Activated CD8-positive, alpha-beta memory T cell treated with anti-CD3 and anti-CD28 coated beads, Interleukin-2, amount 50 U/mL, for 4 hours (primary cell): ENCODE data around the gene GSE1.

ENCODE experiments used
- DNase-seq: peaks from one replicate; pipeline ENCODE4 v3.0.0-alpha.2; 2020

GSE1 gene

DNA sequence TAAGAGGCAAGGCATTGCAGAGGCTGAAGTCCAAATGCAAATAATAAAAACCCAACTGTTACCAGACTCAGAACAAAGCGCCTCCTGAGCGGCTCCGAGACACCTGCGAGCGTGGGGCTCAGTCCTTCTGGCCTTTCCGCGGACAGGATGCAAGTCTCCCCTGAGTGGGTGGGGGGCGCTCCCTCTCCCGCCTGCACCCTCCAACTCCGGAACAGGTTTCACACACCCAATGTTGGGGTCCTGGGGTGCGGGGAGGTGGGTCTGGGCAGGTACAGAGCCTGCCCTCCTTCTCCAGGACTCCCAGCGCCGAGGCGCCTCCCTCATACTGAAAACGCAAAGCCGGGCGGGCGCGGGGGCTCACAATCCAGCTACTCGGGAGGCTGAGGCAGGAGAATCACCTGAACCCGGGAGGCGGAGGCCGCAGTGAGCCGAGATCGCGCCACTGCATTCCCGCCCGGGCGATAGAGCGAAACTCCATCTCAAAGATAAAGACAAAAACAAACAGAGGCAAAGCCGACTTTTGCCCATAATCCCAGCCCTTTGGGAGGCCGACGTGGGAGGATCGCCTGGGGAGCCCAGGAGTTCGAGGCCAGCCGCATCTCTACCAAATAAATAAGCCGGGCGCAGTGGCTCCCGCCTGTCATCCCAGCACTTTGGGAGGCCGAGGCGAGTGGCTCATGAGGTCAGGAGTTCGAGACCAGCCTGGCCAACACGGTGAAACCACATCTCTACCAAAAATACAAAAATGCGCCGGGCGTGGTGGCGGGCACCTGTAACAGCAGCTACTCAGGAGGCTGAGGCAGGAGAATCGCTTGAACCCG is 74.7 kb downstream of the GSE1 start:
- DNase-seq = no peak

DNA sequence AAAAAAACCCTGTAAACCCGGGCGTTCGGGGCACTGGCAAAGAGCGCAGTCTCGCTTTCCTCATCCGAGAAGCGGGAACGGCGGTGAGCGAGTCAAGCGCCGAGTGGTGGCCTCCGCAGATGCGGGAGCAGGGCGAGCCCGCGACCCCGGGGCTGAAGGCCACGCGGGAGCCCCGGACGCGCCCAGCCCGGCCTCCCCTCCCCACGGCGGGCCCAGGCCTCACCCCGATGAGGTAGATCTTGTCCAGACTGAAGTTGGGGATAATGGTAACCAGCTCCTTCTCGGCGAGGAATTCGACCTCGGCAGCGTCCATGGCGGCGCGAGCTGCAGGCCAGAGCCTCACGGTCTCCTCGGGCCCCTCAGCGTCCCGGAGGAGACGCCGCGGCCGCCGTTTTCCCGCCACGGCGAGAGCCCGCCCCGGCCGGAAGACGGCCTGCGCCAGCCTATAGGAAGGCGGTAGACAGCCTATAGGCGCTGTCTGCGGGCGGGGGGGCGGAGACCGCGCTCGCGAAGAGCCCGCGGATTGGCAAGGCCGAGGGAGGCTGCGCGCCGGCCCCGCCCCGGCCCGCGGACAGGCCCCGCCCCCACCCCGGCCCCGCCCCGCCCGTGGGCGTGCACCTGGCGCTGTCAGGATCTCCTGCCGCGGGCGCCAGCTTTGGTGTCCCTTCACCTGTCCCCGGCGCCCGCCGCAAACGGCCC is 75.6 kb downstream of the GSE1 start, which contains the start of gene GINS2:
Gene GINS2 (minus strand): TSS at position 369 of the 699 bp plus-strand sequence. CDS start 56 bp downstream, at position 313.
- DNase-seq = peak; percentile 89

DNA sequence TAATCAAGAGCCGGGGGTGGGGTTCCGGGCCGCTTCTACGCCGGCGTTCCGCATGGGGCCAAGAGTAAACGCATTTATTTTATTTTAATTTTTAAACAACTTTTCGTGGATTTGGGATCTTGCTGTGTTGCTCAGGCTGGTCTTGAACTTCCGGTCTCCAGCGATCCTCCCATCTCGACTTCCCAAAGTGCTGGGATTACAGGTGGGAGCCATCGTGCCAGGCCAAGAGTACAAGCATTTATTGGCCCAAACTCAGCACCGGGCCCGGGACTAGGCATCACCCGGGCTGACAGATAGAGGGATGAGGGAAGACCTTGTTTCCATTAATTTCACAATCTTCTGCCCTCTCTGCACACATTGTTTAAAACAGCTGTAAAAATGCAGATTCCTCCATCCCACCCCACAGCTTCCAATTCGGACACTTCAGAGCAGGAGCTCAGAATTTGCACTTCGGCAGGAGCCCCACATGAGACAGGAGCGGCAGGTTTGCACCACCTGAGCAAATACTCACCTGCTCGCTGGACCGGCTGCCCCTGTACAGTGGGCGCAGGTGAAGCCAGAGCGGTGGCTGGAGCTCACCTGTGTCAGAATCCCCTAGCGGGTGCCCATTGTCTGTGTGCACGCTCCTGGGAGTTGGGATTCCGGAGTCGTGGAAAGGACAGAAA is 76.3 kb downstream of the GSE1 start:
- DNase-seq = no peak

DNA sequence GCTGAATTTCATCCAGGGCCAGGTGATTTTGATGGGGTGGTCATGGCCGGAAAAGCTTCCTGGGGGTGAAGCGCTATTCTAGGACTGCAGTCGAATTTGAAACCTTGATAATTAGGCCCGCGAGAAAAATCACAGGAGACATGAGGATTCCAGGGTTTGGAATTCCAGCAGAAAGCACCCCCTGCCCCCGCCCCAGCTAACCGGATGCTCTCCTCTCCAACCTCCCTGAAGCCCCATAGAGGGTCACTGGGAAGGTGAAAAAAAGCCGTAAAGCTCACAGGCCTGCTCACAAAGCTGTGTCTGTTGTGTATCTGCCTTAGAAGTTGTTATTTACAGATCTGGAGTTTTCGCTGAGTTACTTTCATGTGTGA is 76.8 kb downstream of the GSE1 start:
- no peak for DNase-seq

DNA sequence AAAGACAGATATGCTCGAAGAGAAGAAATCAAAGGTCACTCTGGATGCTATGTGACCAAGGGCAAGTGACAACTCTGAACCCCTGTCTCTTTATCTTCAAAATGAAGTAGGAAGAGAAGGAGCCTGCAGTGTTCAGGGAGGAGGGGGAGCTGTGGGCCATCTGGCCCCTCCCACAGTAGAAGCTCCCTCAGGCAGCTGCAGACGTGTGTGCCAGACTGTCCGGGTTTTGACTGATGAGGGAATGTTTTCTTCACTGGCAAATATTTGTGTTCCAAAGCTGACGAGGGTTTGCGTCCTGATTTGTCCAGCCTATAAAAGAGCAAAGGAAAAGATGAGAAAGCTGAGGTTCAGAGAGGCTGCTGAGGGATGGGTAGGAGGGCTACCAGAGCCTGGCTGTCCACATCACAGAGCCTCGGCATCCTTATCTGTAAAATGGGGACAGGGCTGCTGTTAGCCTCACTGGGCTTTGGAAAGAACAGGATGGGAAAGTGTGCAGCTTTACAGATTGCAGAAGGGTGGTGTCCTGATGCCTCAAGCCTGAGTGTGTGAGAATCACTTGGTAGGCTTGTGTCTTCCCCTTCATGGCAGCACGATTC is 77.4 kb downstream of the GSE1 start:
- no peak for DNase-seq

DNA sequence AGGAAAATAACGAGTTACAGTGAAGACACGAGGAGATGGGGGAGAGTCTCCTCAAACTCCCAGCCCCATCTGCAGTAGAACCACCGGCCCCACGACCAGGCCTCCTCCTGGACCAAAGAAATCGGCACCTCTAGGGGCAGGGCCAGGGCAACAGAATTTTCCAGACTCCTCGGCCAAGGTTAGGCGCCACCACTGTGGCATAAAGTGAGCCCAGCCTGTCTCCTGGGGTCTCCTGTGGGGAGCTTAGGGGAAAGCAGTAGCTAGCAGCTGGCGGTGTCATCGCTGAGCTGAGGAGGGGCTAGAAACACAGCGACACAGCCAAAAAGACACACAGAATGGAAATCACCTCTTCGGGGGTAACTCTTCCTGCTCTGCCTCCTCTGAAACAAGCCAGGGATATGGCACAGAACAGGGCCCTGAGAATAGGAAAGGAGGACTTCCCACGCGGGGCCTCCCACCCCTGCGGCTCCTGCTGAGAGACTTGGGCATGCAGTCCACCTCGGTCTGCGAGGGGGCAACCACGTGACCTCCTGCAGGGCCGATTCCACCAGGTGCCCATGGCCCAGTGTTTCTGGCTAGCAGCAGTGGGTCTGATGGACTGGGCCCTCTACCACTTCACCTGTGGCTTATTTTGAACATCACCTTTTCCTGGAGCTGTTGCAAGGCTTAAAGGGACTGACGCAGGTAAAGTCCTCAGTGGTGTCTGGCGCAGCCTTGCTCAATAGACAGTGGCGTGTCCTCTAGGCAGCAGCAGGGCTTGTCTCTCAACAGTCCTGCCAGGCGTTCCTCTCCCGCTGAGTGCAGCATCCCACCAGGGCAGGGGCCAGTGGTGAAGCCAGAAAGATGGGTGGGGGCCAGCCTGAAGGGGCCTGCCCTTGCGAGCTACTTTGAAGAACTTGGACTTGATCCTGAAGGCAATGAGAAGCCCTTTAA is 82.3 kb downstream of the GSE1 start:
- no peak for DNase-seq

DNA sequence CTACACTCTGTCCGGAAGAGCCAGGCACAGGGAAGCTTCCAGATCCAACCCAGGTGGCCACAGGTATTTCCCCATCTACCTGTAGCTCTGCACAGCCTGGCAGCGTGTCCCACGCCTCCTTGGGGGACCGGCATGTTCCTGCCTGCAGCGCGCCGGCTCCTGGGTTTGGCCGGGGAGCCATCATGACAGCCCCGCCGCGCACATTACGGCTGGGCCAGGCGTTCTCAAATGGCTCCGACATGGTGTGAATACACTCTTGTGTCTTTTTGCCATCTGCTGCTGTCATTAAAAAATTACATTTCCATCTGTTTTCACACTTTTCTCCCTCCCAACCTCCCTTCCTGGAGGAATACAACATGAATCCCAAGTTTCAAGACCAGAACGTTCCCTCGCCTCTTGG is 83.7 kb downstream of the GSE1 start:
- no peak for DNase-seq

DNA sequence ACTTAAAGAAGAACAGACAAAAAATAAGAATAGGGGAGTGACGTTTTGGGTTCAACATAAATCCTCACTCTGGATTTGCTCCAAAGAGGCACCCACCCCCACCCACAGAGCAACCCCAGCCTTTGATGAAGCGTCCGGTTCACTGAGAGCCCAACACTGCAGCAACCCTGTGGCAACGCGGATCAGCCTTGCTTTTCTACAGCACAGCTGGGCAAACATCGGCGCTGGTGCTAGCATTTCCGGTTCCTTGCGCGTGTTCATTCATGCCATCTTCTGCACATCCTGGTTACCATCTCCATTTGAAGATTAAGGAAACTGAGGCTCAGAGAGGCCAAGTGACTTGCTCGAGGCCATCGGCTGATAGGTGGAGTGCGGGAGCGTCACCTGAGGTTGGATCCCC is 84.3 kb downstream of the GSE1 start:
- DNase-seq = no peak

DNA sequence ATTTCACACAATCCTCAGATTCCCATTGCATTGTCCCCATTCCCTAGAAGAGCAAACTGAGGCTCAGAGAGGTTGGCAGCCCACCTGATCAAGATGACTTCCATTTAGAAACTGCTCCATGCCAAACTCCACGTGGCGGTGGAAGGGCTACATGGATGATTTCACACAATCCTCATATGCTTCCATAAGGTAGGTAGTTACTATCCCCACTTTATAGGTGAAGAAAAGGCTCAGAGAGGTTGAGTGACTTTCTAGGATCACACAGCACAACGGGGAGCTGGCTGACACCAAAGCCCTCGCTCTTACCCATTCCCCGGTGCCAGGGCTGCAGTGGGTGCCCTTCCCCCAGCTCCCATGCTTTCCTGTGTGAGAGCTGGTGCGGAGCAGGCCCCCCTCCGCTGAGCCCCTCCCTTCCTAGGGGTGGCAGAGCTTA is 85.4 kb downstream of the GSE1 start:
- no peak for DNase-seq

DNA sequence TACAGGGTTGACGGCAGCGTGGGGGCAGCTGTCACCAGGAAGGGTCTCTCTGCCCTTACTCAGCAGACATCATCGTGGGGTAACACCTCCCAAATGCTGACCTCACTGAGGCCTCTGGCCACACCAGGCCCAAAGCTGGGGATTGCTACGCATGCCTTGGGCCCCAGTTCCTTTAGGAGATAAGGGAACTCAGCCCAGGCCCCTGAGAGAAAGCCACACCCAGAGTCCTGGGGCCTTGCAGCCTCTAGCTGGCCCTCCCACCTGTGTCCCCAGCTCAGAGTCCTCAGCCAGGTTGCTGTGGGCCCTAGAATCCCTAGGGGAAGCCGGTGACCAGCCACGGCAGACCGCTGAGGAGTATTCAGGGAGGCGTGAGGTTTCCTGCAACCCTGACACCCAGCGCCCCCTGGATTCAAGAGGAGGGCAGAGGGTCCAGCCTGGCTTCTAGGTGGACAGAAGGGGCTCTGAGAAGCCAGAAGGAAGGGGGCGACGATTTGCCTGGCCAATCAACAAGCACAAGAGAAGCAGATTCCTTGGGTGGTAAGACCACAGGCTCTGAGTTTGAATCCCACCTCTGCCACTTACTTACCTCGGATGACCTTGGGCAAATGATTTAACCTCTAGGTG is 85.9 kb downstream of the GSE1 start:
- no peak for DNase-seq

DNA sequence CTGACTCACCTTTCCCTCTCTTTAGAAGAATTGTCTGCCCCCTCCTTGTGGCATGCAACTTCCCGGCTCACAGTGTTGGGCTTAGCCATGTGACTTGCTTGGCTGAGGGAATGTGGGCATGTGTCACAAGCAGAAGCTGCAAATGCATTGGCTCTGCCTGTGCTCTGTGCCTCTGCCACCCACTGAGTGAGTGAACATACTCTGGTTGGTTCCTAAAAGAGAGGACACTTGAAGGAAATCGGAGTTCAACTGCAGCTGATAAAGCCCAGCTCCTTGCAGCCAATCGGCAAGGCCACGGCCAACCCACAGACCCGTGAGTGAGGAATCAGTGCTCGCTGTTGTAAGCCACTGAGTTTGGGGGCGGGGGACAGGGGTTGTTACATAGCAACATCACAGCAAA is 86.5 kb downstream of the GSE1 start:
- DNase-seq = no peak

DNA sequence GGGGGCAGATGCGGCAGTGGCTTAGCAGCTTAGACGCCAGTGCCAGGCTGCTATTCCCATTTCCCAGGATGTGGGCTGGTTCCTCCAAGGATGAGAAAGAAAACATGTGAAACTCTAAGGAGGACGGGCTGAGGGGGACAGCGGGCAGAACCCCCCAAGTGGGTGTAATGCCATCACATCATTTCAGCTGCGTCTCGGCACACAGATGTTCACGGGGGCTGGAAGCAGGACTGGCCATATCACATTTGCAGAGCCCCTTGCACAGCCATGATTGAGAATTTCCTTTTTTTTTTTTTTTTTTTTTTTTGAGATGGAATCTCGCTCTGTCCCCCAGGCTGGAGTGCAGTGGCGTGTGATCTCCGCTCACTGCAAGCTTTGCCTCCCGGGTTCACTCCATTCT is 90.9 kb downstream of the GSE1 start:
- DNase-seq = no peak

DNA sequence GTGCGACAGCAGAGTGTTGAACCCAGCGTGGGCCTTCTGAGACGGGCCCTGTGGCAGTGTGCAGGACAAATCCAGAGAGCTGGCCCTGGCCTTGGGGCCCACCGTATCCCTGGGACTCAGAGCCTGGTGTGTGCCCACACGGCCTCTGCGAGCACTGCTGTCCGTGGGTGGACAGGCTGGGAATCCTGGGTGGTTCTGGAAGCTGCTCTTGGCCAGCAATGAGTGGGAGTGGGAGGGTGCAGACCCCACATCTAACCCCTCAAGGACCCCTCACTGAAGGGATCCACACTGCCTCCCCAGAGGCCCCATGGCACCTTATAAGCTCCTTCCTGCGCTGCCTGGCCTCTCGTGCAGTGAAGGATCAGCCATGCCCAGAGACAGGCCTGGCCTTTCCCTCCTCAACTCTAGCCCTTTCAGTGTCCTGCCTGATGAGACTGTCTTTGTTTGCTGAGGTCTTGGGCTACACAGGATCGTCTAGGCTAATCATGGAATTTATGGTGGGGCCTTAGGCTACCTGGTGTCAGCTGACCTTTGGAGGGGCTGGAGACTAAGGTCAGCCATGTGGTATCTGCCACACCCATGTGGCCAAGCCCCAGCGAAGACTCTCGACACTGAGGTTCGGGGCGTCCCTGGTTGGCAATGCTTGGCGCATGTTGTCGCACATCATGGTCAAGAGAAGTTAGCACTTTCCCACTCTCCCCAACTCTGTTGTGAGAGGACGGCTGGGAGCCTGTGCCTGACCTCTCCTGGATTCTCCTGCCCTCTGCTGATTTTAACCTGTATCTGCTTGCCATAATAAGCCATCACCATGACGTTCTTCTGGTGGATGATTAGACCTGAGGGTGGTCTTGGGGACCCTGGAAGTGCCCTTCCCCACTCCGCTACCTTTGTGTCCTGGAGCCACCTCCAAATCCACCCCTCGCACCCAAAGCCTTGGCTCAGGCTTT is 92.1 kb downstream of the GSE1 start:
- no peak for DNase-seq

DNA sequence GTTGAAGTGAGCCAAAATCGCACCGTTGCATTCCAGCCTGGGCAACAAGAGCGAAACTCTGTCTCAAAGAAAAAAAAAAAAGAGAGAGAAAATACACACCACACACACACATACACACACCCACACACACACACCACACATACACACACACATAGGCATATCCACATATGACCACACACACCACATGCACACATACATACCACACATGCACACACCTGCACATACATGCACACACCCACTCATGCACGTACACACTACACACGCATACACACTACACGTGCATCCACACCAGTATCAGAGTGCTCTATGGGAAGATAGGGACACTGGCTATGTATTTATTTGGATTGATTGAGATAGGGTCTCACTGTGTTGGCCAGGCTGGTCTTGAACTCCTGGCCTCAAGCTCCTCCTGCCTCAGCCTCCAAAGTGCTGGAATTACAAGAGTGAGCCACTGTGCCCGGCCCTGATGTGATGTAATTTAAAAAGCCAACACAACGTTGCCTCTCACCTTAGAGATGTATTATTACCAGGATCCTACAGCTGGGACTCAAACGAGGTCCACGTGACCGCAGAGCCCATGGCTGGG is 93.4 kb downstream of the GSE1 start:
- no peak for DNase-seq

DNA sequence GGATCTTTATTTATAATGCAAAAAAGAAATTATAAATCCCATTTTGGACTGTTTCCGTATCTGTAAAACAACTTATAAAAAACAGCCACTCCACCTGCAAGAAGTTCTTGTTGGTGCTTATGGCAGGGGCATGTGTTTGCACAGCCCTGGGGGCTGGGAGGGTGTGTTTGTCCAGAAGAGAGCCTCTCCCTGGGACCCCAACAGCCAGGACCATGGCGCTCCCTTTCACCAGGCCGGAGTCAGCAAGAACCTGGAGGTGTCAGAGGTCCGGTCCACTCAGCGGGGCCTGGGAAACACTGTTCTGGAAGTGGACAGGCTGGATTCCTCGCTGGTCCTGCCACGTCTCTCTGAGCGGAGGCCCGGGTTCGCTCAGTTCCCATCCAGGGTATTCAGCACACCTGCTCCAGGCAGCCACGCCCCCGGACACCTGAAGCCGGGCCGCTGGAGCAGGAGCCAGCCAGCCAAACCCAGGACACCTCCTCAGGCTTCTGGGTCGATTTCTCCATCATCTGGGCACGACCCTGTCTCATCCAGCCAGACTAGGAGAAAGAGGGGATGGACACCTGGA is 94.5 kb downstream of the GSE1 start:
- no peak for DNase-seq

DNA sequence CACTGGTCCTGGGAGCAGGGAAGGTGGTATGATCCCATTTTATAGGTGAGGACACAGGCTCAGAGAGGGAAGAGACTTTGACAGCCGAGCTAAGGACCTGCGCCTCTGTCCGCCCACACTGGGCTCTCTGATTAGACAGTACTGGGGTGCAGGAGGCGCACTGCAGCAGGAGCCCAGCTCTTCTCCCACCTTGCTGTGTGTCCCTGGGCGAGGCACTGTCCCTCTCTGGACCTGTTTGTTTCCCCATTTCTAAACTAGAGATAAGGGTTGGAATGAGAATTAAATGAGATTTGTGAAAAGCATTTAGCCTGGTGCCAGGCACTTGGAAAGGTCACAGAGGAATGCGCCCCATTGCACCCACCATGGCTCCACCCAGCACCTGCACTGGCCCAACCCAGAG is 95.2 kb downstream of the GSE1 start:
- no peak for DNase-seq

DNA sequence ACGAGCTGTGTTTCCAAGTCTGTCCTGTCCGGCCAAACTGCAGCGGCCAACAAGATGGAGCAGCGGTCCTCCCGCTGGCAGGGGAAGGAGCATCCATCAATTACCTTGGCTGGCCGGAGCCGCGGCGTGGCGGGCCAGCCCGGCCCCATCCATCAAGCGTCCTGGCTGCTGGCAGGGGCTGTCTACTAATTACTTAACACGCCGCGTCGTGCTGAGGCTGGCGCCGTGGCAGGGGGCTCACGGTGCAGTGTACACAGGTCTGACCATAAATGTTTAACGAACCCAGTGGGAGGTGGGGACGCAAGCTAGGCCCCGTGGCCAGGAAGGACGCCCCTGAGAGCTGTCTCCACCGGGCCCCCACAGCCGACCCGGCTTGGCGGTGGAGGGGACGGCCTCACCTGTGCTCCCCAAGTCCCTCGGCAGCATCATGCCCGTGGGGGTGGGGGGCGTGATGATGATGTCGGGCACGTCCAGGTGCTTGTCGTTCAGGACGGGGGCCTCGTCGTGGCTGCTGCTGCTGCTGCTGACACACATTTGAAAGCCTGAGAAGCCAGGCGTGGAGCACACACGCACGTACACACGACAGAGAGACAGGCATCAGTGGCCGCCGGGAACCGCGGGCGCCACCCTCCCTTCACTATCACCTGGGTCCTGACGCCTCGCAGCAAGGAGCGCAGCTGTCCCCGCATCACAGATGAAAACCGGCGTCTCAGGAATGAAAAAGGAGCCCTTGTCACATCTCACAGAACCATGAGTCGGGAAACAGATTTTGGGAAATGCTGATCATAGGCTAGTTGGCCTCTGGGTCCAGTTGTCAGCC is 96.9 kb downstream of the GSE1 start:
- DNase-seq = no peak

DNA sequence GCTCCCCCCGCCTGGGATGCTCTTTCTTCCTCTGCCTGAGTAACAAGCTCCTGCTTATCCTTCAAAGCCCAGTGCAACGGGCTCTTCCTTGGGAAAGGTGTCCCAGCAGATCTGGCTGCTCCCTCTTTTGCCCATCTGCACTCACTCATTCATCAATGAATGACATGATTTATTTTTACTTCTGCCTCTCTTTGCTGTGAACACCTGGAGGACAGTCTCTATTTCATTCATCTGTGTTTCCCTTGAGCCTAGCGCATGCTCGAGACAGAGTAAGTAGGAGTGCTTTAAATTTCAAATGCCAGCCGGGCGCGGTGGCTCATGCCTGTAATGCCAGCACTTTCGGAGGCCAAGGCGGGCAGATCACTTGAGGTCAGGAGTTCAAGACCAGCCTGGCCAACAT is 97.6 kb downstream of the GSE1 start:
- no peak for DNase-seq

DNA sequence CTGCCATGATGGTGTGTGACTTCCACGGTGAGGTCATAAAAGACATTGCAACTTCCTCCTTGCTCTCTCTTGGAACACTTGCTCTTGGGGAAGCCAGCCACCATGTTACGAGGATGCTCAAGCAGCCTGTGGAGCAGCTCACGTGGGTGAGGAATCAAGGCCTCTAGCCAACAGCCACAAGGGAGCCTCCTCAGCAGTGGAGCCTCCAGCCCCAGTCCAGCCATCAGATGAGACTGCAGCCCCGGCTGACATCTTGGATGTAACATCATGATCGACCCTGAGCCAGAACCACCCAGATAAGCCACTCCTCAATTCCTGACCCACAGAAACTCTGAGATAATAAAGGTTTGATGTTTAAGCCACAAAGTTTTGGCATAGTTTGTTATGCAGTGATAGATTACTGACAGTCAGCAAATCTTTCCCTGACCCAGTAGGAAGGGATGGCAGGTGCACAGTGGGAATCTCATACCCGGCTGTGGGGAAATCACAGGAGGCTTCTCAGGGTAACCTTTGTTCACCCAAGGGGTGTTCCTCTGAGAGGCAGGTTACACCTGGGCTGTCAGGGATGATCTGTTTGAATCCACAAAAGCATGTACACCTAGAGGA is 99.0 kb downstream of the GSE1 start:
- no peak for DNase-seq
